ENCODE measurements around the gene MXRA8. TPM values are rescaled to one million over a fixed set of nuclear protein-coding genes. Genes with fewer than 3 reads are reported as not detected.
A peak's percentile ranks its signal among the peaks of the same experiment; 100 is the strongest.

The MXRA8 gene
- total RNA-seq, 2 donors from 2014 or later = 8.5 to 20.7 TPM

DNA sequence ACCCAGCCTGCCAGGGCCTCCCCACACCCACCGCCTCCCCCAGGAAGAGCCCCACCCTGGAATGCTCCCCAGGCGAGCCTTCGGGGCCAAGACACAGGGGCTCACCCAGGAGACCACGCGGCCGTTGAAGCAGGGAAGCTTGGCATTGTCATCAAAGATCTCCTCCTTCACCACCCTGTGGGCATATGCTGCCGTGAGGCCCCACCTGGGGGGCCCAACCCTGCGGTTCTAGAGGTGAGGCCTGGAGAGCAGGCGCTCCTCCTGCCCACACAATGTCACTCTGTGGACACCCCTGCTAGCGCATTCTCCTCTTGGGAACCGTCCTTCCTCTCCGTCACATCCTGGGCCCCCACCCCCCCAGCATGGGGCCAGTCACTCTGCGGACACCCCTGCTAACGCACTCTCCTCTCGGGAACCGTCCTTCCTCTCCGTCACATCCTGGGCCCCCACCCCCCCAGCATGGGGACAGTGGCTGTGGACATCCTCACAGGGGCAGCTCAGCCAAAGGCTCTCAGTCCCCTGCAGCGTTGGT, 15.7 kb downstream of the MXRA8 start:
- intact Hi-C loops (cut with DNase I, micrococcal nuclease) = no loop called here
- no peak for DNase-seq
- no peak for ATAC-seq

- ATAC-seq (no peak), DNase-seq (no peak)
- intact Hi-C loops (cut with DNase I, micrococcal nuclease) = no loop called here
These were observed 16.2 kb downstream of the MXRA8 start for GRCh38 chr1:1342061-1342562.

DNA sequence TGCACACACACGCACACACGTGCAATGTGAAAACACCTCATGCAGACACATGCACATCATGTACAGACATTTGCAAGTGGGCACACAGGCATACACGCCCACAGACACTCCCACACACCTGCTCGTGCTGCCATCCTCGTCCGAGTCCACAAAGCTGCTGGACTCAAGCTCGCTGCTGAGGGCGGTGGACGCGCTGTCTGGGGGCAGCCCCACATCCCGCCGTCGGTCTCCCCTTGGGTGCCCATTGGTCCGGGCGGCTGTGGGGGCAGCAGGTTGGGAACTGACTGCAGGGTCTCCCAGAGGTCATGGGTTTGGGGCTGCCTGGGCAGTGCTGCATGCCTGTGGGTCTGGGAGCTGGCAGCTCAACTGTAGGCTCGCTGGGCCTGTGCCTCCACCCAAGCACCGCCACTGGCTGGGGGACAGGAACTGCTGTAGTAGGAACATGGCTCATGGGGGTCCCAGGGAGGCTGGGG, 16.8 kb downstream of the MXRA8 start:
- DNase-seq = no peak
- ATAC-seq = no peak
- intact Hi-C loops (cut with DNase I, micrococcal nuclease) = no loop called here

GRCh38 chr1:1340791-1341548, 17.4 kb downstream of the MXRA8 start:
- DNase-seq (no peak), ATAC-seq (no peak)
- intact Hi-C loops (cut with DNase I, micrococcal nuclease) = no loop called here

GRCh38 chr1:1340185-1340584, 18.2 kb downstream of the MXRA8 start:
- DNase-seq (no peak), ATAC-seq (no peak)
- intact Hi-C loops (cut with DNase I, micrococcal nuclease) = no loop called here

- intact Hi-C loops (cut with DNase I, micrococcal nuclease) = no loop called here
- DNase-seq = no peak
- no peak for ATAC-seq
These were observed 20.1 kb downstream of the MXRA8 start for GRCh38 chr1:1338278-1338677.

GRCh38 chr1:1337793-1338147, 20.6 kb downstream of the MXRA8 start:
- intact Hi-C loops (cut with DNase I, micrococcal nuclease) = no loop called here
- peak; percentile 78 for ATAC-seq
- peak in 1 of 2 donors; percentile 73 for DNase-seq

DNA sequence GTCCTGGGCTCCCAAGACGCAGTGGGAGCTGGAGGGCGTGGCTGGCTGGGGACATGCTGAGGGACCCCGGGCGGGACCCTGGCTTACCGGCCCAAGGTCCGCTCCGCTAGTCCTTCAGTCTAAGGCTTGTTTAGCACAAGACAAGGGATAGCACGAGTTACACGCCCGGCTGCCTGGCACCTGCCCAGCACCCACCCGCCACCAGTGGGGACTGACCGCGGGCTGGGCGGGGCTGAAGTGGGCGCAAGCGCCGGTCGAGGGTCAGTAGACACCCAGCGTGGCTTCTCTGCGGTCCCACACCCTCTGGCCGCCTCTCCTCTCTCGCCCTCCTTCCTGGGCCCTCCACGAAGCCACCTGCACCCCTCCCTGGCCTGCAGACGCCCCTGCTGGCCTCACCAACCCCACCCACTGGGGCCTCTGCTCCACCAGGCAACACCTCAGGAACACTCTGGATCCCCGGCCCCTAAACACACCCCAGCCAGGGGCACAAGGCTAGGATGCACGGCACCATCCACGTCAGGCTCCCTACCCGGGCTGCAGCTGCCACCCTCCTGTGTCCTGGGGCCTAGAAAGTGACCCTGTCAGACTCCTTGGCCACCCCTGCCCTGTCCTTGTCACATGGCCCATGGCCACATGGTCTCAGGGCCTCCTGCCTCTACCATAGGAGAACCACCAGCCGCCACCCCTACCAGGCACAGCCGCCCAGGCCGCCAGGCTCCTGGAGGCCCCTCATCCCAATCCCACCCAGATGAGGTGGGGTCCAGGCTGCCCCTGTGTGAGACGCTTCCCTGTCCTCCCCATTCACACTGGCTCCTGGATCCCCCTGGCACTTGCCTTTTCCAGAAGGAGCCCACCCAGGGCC, 21.2 kb downstream of the MXRA8 start:
- intact Hi-C loops (cut with DNase I, micrococcal nuclease) = no loop called here
- ATAC-seq = no peak
- DNase-seq = no peak

DNA sequence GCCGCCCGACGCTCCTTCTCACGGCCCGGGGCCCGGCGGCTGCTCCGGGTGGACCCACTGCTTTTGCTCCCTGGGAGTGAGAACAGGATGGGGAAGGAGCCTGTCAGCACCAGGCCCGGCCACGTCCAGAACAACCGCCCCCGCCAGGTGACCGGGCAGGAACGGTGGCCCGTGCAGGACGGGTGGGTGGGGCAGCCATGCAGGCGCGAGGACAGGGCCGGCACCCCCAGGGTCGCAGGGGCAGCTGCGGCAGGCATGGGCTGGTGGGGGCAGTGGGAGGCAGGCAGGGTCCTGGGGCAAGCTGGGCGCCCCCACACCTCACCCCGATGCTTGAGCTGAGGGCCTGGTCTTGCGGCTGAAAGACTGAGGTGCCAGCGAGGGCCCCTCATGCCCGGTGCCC, 21.9 kb downstream of the MXRA8 start:
- intact Hi-C loops (cut with DNase I, micrococcal nuclease) = no loop called here
- DNase-seq (no peak), ATAC-seq (no peak)

- intact Hi-C loops (cut with DNase I, micrococcal nuclease) = no loop called here
- no peak for ATAC-seq
- no peak for DNase-seq
These were observed 22.5 kb downstream of the MXRA8 start for GRCh38 chr1:1335792-1336248.

GRCh38 chr1:1335283-1335682, 23.1 kb downstream of the MXRA8 start:
- intact Hi-C loops (cut with DNase I, micrococcal nuclease) = no loop called here
- no peak for DNase-seq
- no peak for ATAC-seq

- ATAC-seq (no peak), DNase-seq (no peak)
- intact Hi-C loops (cut with DNase I, micrococcal nuclease) = no loop called here
These were observed 23.5 kb downstream of the MXRA8 start for GRCh38 chr1:1334835-1335234.

GRCh38 chr1:1333551-1334241, 24.7 kb downstream of the MXRA8 start:
- ATAC-seq = peak; percentile 8
- DNase-seq = no peak
- intact Hi-C loops (cut with DNase I, micrococcal nuclease) = no loop called here

DNA sequence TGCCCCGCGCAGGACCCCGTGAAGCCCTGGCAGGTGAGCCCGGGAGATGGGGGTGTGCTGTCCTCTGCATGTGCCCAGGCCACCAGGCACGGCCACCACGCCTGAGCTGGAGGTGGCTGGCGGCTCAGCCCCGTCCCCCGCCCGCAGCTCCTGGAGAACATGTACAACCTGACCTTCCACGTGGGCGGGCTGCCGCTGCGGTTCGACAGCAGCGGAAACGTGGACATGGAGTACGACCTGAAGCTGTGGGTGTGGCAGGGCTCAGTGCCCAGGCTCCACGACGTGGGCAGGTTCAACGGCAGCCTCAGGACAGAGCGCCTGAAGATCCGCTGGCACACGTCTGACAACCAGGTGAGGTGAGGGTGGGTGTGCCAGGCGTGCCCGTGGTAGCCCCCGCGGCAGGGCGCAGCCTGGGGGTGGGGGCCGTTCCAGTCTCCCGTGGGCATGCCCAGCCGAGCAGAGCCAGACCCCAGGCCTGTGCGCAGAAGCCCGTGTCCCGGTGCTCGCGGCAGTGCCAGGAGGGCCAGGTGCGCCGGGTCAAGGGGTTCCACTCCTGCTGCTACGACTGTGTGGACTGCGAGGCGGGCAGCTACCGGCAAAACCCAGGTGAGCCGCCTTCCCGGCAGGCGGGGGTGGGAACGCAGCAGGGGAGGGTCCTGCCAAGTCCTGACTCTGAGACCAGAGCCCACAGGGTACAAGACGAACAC, 25.4 kb downstream of the MXRA8 start:
- DNase-seq (peak in 1 of 2 donors; percentile 63), ATAC-seq (peak; percentile 60)
- intact Hi-C loops (cut with DNase I, micrococcal nuclease) = no loop called here

GRCh38 chr1:1332031-1332755, 26.2 kb downstream of the MXRA8 start:
- intact Hi-C loops (cut with DNase I, micrococcal nuclease) = no loop called here
- DNase-seq (no peak), ATAC-seq (no peak)

GRCh38 chr1:1331068-1331965, 27.0 kb downstream of the MXRA8 start, which contains the start of gene TAS1R3:
TAS1R3 (plus strand) TSS chr1:1331280; CDS start chr1:1331346, 66 bp downstream.
- intact Hi-C loops (cut with DNase I, micrococcal nuclease) = no loop called here
- ATAC-seq = peak; percentile 7
- peak in 1 of 2 donors; percentile 44 for DNase-seq
